Measurements from ENCODE around the gene GLYATL2.

Gene GLYATL2

DNA sequence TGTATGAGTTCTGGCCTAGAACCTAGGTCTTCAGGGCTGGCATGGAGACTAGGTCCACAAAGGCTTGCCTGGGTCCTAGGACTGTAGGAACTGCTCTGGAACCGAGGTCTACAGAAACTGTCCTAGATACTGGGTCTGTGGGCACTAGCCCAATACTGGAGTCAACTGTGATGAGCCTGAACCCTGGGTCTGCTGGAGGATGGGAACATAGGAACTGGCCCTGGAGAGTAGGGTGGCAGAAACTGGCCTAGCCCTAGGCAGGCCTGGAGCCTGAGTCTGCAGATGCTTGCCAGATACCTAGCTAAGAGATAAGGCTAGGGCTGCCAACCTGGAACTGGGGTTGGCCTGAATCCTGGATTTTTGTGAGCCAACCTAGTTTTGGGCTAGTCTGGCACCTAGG lies 19.2 kb upstream of the GLYATL2 start:
- no peaks in the 10 kb centered on the region for H3K79me2 ChIP-seq
- H3K4me2 ChIP-seq (ENCODE audit: low read length): no peak overlapping the region
- no peaks in the 10 kb centered on the region for H3K36me3 ChIP-seq (ENCODE audit: control insufficient read depth, insufficient read depth, low read length)

GRCh38 chr11:58861533-58861932 lies 17.0 kb upstream of the GLYATL2 start:
- Histone ChIP-seq H3K4me1 (no peaks in the 10 kb centered on the region), H3K9me3 (ENCODE audit: control insufficient read depth, low read length) (no peaks in the 10 kb centered on the region), H3K27ac (no peak overlapping the region), H3K27me3 (ENCODE audit: control insufficient read depth, insufficient read depth, low read length) (no peaks in the 10 kb centered on the region), H2AFZ (no peak overlapping the region), H3K9ac (no peak overlapping the region), H3K79me2 (no peaks in the 10 kb centered on the region), H3K36me3 (ENCODE audit: control insufficient read depth, insufficient read depth, low read length) (no peaks in the 10 kb centered on the region), H3K4me3 (ENCODE audit: low read depth, low read length) (no peak overlapping the region), H3K4me2 (ENCODE audit: low read length) (no peak overlapping the region)
- TF ChIP-seq, protein P1, sequence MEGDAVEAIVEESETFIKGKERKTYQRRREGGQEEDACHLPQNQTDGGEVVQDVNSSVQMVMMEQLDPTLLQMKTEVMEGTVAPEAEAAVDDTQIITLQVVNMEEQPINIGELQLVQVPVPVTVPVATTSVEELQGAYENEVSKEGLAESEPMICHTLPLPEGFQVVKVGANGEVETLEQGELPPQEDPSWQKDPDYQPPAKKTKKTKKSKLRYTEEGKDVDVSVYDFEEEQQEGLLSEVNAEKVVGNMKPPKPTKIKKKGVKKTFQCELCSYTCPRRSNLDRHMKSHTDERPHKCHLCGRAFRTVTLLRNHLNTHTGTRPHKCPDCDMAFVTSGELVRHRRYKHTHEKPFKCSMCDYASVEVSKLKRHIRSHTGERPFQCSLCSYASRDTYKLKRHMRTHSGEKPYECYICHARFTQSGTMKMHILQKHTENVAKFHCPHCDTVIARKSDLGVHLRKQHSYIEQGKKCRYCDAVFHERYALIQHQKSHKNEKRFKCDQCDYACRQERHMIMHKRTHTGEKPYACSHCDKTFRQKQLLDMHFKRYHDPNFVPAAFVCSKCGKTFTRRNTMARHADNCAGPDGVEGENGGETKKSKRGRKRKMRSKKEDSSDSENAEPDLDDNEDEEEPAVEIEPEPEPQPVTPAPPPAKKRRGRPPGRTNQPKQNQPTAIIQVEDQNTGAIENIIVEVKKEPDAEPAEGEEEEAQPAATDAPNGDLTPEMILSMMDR (IDR thresholded peaks at IDR 0.05): no peak

More for the DNA sequence above, 19.2 kb upstream of the GLYATL2 start:
- Histone ChIP-seq H3K4me1 (no peaks in the 10 kb centered on the region), H3K27ac (no peak overlapping the region), H3K27me3 (ENCODE audit: control insufficient read depth, insufficient read depth, low read length) (no peaks in the 10 kb centered on the region), H3K9me3 (ENCODE audit: control insufficient read depth, low read length) (no peaks in the 10 kb centered on the region), H2AFZ (no peak overlapping the region), H3K4me3 (ENCODE audit: low read depth, low read length) (no peak overlapping the region), H3K9ac (no peak overlapping the region)
- TF ChIP-seq, protein P1 (IDR thresholded peaks at IDR 0.05): no peak

DNA sequence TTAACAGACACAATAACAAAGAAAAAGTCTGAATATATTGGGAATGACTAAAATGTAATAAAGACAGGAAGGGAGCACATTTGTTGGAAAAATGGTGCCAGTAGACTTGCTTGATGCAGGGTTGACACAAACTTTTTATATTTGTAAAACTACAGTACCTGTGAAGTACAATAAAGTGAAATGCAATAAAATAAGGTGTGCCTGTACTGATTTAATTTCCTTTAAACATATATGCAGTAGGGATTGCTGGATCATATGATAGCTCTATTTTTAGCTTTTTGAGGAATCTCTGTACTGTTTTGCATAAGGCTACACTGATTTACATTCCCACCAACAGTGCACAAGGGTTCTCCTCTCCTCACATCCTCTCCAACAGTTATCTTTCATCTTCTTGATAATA lies 12.3 kb upstream of the GLYATL2 start:
- Histone ChIP-seq H3K79me2 (no peaks in the 10 kb centered on the region), H3K36me3 (ENCODE audit: control insufficient read depth, insufficient read depth, low read length) (no peaks in the 10 kb centered on the region), H3K27me3 (ENCODE audit: control insufficient read depth, insufficient read depth, low read length) (no peaks in the 10 kb centered on the region), H3K9me3 (ENCODE audit: control insufficient read depth, low read length) (no peaks in the 10 kb centered on the region), H3K27ac (no peak overlapping the region), H3K4me2 (ENCODE audit: low read length) (no peak overlapping the region), H3K9ac (no peak overlapping the region), H3K4me1 (no peaks in the 10 kb centered on the region), H2AFZ (no peak overlapping the region), H3K4me3 (ENCODE audit: low read depth, low read length) (no peak overlapping the region)
- TF ChIP-seq, protein P1 (IDR thresholded peaks at IDR 0.05): no peak

- no peaks in the 10 kb centered on the region for H3K36me3 ChIP-seq (ENCODE audit: control insufficient read depth, insufficient read depth, low read length)
- TF ChIP-seq, protein P1 (IDR thresholded peaks at IDR 0.05): no peak
- no peak overlapping the region for H3K27ac ChIP-seq
- no peaks in the 10 kb centered on the region for H3K27me3 ChIP-seq (ENCODE audit: control insufficient read depth, insufficient read depth, low read length)
- no peaks in the 10 kb centered on the region for H3K4me1 ChIP-seq
- H3K4me2 ChIP-seq (ENCODE audit: low read length): no peak overlapping the region
- H2AFZ ChIP-seq: no peak overlapping the region
- H3K79me2 ChIP-seq: no peaks in the 10 kb centered on the region
- no peak overlapping the region for H3K9ac ChIP-seq
- no peak overlapping the region for H3K4me3 ChIP-seq (ENCODE audit: low read depth, low read length)
- H3K9me3 ChIP-seq (ENCODE audit: control insufficient read depth, low read length): no peaks in the 10 kb centered on the region
Measured at GRCh38 chr11:58845386-58845785, 882 bp upstream of the GLYATL2 start.

- Histone ChIP-seq H3K4me2 (ENCODE audit: low read length) (no peak overlapping the region), H3K79me2 (no peaks in the 10 kb centered on the region), H3K4me1 (no peaks in the 10 kb centered on the region), H3K4me3 (ENCODE audit: low read depth, low read length) (no peak overlapping the region), H3K27ac (no peak overlapping the region), H3K9ac (no peak overlapping the region), H3K27me3 (ENCODE audit: control insufficient read depth, insufficient read depth, low read length) (no peaks in the 10 kb centered on the region), H3K36me3 (ENCODE audit: control insufficient read depth, insufficient read depth, low read length) (no peaks in the 10 kb centered on the region), H3K9me3 (ENCODE audit: control insufficient read depth, low read length) (no peaks in the 10 kb centered on the region), H2AFZ (no peak overlapping the region)
- TF ChIP-seq, protein P1 (IDR thresholded peaks at IDR 0.05): no peak
Measured at GRCh38 chr11:58837707-58838388, 6.7 kb downstream of the GLYATL2 start.
